ENCODE data around the gene ZC3H18. TPM values are rescaled to one million over a fixed set of nuclear protein-coding genes. Genes with fewer than 3 reads are reported as not detected.

ZC3H18 gene
- total RNA-seq, 1 experiment from 2014 or later = 11.8 TPM

DNA sequence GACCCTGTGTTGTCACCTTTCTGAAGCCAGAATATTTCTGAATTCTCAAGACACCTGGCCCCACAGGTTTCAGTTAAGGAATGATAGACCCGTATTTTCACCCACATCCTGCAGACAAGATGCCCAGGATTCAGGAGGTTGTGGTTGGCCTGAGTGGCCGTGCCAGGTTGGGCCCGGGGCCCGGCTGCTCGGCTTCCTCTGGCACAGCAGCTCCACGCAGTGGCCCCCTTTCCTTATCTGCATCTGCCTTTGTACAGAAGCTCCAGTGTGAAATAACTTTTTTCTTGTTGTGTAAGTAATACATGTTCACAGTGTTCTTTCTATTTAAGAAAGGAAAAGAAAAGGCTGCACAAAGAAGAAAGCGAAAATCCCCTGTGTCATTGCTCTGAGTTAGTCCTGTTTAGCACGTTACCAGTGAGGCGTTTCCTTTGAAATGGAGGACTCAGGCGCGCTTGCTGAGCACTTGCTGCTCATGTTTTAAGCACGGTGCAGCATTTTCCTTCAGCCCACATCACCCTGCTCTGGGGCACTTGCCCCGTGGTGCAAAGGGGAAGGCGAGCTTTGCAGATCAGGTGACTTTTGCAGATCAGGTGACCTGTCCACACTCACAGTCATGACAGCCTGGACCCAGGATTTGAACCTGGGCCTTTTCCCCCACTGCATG, 12.8 kb downstream of the ZC3H18 start:
- ATAC-seq = no peak
- Histone ChIP-seq H3K27me3 (ENCODE audit: low read length) (no peaks in the 10 kb centered on the region), H2AFZ (ENCODE audit: low read length) (no peak overlapping the region), H3K79me2 (ENCODE audit: low read length) (peaks cover 59% of the 10 kb centered on the region), H3K9me3 (ENCODE audit: low read length) (no peaks in the 10 kb centered on the region), H3K4me2 (ENCODE audit: low read length) (no peak overlapping the region), H3K4me1 (ENCODE audit: insufficient read depth, low read length) (no peaks in the 10 kb centered on the region), H4K20me1 (ENCODE audit: low read length) (0 out of 2 replicates have a peak, but pooled peaks cover 3% of the 10 kb centered on the region), H3K9me2 (replicated peaks; ENCODE audit: low read length) (no peaks in the 10 kb centered on the region), H3F3A (ENCODE audit: low read length, unreplicated experiment) (no peaks in the 10 kb centered on the region), H3K9ac (ENCODE audit: low read length) (no peak overlapping the region), H3K4me3 (ENCODE audit: low read length) (no peak overlapping the region), H3K27ac (ENCODE audit: low read length) (no peak overlapping the region), H3K36me3 (ENCODE audit: low read depth, low read length) (peaks cover 3% of the 10 kb centered on the region; the same call in 1 of the 2 replicates)
- POLR2A ChIA-PET (ENCODE audit: unreplicated experiment) = no interaction called here
- CTCF ChIA-PET = no interaction called here
- intact Hi-C loops (cut with micrococcal nuclease) = no loop called here
- TF ChIP-seq EZH2 (IDR thresholded peaks at IDR 0.05; ENCODE audit: low read length, unreplicated experiment) (no peak), EZH2phosphoT487 (IDR thresholded peaks at IDR 0.05; ENCODE audit: borderline replicate concordance, low read length) (no peak)
- TF ChIP-seq, protein P1, sequence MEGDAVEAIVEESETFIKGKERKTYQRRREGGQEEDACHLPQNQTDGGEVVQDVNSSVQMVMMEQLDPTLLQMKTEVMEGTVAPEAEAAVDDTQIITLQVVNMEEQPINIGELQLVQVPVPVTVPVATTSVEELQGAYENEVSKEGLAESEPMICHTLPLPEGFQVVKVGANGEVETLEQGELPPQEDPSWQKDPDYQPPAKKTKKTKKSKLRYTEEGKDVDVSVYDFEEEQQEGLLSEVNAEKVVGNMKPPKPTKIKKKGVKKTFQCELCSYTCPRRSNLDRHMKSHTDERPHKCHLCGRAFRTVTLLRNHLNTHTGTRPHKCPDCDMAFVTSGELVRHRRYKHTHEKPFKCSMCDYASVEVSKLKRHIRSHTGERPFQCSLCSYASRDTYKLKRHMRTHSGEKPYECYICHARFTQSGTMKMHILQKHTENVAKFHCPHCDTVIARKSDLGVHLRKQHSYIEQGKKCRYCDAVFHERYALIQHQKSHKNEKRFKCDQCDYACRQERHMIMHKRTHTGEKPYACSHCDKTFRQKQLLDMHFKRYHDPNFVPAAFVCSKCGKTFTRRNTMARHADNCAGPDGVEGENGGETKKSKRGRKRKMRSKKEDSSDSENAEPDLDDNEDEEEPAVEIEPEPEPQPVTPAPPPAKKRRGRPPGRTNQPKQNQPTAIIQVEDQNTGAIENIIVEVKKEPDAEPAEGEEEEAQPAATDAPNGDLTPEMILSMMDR (conservative IDR thresholded peaks at IDR 0.05; ENCODE audit: low read depth, low read length) = no peak
- no peak for DNase-seq
- no TSS peak for BruUV-seq (replicated peaks)

DNA sequence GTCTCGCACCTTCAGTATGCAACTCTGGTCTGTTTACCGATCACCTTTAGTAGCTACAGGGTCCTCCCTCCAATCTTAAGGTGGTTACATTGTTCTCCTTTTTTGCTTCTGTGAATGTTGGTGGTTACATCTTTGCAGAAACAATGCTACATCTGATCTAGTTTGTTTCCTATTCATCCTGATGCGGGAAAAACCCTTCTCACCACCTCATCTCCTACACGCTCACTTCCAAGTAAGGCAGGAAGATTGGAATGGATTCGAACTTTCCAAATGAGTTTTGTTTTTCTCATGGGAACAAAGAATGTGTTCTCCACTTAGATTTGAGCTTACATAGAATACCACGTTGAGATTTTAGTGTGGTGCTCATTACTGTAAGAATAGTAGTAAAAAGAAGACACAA, 14.5 kb downstream of the ZC3H18 start:
- BruUV-seq (replicated peaks) = no TSS peak

More for the DNA sequence above, 14.5 kb downstream of the ZC3H18 start:
- TF ChIP-seq, protein P1 (conservative IDR thresholded peaks at IDR 0.05; ENCODE audit: low read depth, low read length) = no peak
- TF ChIP-seq EZH2phosphoT487 (IDR thresholded peaks at IDR 0.05; ENCODE audit: borderline replicate concordance, low read length) (no peak), EZH2 (IDR thresholded peaks at IDR 0.05; ENCODE audit: low read length, unreplicated experiment) (no peak)
- Histone ChIP-seq H3K9me3 (ENCODE audit: low read length) (no peaks in the 10 kb centered on the region), H3K4me2 (ENCODE audit: low read length) (no peak overlapping the region), H3K4me3 (ENCODE audit: low read length) (no peak overlapping the region), H3K9me2 (replicated peaks; ENCODE audit: low read length) (no peaks in the 10 kb centered on the region), H3K27ac (ENCODE audit: low read length) (no peak overlapping the region), H4K20me1 (ENCODE audit: low read length) (0 out of 2 replicates have a peak, but pooled peaks cover 3% of the 10 kb centered on the region), H3K27me3 (ENCODE audit: low read length) (no peaks in the 10 kb centered on the region), H3K4me1 (ENCODE audit: insufficient read depth, low read length) (no peaks in the 10 kb centered on the region), H3K36me3 (ENCODE audit: low read depth, low read length) (peaks cover 8% of the 10 kb centered on the region; the same call in 1 of the 2 replicates), H3K9ac (ENCODE audit: low read length) (no peak overlapping the region), H3K79me2 (ENCODE audit: low read length) (peaks cover 44% of the 10 kb centered on the region), H3F3A (ENCODE audit: low read length, unreplicated experiment) (no peaks in the 10 kb centered on the region), H2AFZ (ENCODE audit: low read length) (no peak overlapping the region)
- ATAC-seq (no peak), DNase-seq (no peak)
- intact Hi-C loops (cut with micrococcal nuclease) = no loop called here
- CTCF ChIA-PET = no interaction called here
- POLR2A ChIA-PET (ENCODE audit: unreplicated experiment) = no interaction called here
